HG02588 (cell line): ENCODE measurements around the gene LRRC8E.

Source experiments
- ATAC-seq: cut with Tn5 transposase; IDR thresholded peaks from one replicate; pipeline ENCODE4 v1.9.1; 2021; ENCODE audit warnings: mild to moderate bottlenecking, moderate library complexity; ENCODE audit not compliant: unreplicated experiment

The LRRC8E gene

GRCh38 chr19:7888145-7888825 lies at the start of gene LRRC8E:
Gene LRRC8E (plus strand): TSS chr19:7888510. CDS start chr19:7895604, 7,094 bp downstream.
- ATAC-seq: no peak

- ATAC-seq: no peak
These were observed 48.8 kb upstream of the LRRC8E start for GRCh38 chr19:7839476-7839875.

GRCh38 chr19:7840629-7841028 lies 47.7 kb upstream of the LRRC8E start:
- no peak for ATAC-seq

GRCh38 chr19:7841751-7842660 lies 46.3 kb upstream of the LRRC8E start:
- no peak for ATAC-seq

GRCh38 chr19:7842661-7843294 lies 45.5 kb upstream of the LRRC8E start:
- ATAC-seq: no peak

- no peak for ATAC-seq
These were observed 44.8 kb upstream of the LRRC8E start for GRCh38 chr19:7843521-7843920.

GRCh38 chr19:7844405-7844804 lies 43.9 kb upstream of the LRRC8E start:
- no peak for ATAC-seq

GRCh38 chr19:7844951-7845350 lies 43.4 kb upstream of the LRRC8E start:
- no peak for ATAC-seq

- ATAC-seq: no peak
These were observed 42.7 kb upstream of the LRRC8E start for GRCh38 chr19:7845390-7846154.

GRCh38 chr19:7846155-7846646 lies 42.1 kb upstream of the LRRC8E start:
- ATAC-seq: no peak

- no peak for ATAC-seq
These were observed 40.6 kb upstream of the LRRC8E start for GRCh38 chr19:7847664-7848063.

GRCh38 chr19:7848779-7849457 lies 39.4 kb upstream of the LRRC8E start:
- ATAC-seq: no peak

GRCh38 chr19:7849631-7849999 lies 38.7 kb upstream of the LRRC8E start:
- no peak for ATAC-seq

GRCh38 chr19:7850000-7850813 lies 38.1 kb upstream of the LRRC8E start:
- ATAC-seq: no peak

- ATAC-seq: no peak
These were observed 37.2 kb upstream of the LRRC8E start for GRCh38 chr19:7850945-7851622.

GRCh38 chr19:7851623-7852500 lies 36.4 kb upstream of the LRRC8E start:
- ATAC-seq: no peak

GRCh38 chr19:7852851-7853769 lies 35.2 kb upstream of the LRRC8E start:
- ATAC-seq: no peak
